GM12878 (cell line): ENCODE data around the gene TRPC3. TPM values are rescaled to one million over a fixed set of nuclear protein-coding genes. Genes with fewer than 3 reads are reported as not detected.

Experiments used
- ATAC-seq: fragments of 200-7000 bp; cut with Tn5 transposase; 3 replicates; pipeline ENCODE4 v1.9.1; 2020; ENCODE audit warnings: mild to moderate bottlenecking, moderate library complexity
- BruUV-seq: library from RNA; stranded (reverse); fragments of 400-500 nt; replicated peaks from 2 replicates; lab custom pipeline; 2021; lab: Mats Ljungman, UMichigan
- CTCF ChIA-PET: fragments of 300-600 bp; sonication (Branson Sonifier 250); formaldehyde crosslinking; extraction: SDS; loops from one replicate; lab custom pipeline; 2021; ENCODE audit warnings: inconsistent platforms; lab: Yijun Ruan, JAX
- POLR2A ChIA-PET: fragments of 350-600 bp; formaldehyde crosslinking; extraction: SDS; loops from one replicate; lab custom pipeline; 2021; ENCODE audit warnings: inconsistent platforms; lab: Charles Lee
- RAD21 ChIA-PET: fragments of 300-600 bp; sonication (Branson Sonifier 250); formaldehyde crosslinking; loops from one replicate; lab custom pipeline; 2023; ENCODE audit warnings: antibody characterized with exemption; ENCODE audit not compliant: unreplicated experiment; lab: Charles Lee
- SMC1A ChIA-PET: fragments of 300-600 bp; sonication (Branson Sonifier 250); formaldehyde crosslinking; loops from one replicate; lab custom pipeline; 2023; ENCODE audit not compliant: unreplicated experiment, uncharacterized antibody; lab: Charles Lee
- DNase-seq: peaks from one replicate; pipeline ENCODE4 v3.0.0-alpha.2; 2011; ENCODE audit warnings: low read depth, low spot score
- FAIRE-seq: peaks from 3 replicates; lab custom pipeline; 2011; peaks lifted over from hg19 to GRCh38; lab: Jason Lieb, UNC
- H2AFZ ChIP-seq: 2 replicates; pipeline ENCODE4 v1.6.0; 2011; ENCODE audit warnings: low read depth, low read length, control low read depth; ENCODE audit not compliant: control insufficient read depth
- H3K27ac ChIP-seq: 2 replicates; pipeline ENCODE4 v1.5.1; 2011; ENCODE audit warnings: control low read depth; ENCODE audit not compliant: control insufficient read depth, insufficient read depth
- H3K27me3 ChIP-seq, 2 experiments: replicated peaks in 1 of 2; 2 replicates each; pipeline versions ENCODE4 v1.6.0 to v1.6.1; 2011; ENCODE audit warnings: low read length in 1 of 2; ENCODE audit not compliant: control insufficient read depth in 2 of 2, insufficient read depth in 2 of 2
- H3K36me3 ChIP-seq, 2 experiments: 2 replicates each; pipeline ENCODE4 v1.5.1; 2011; ENCODE audit warnings: low read length in 1 of 2; ENCODE audit not compliant: control insufficient read depth in 2 of 2, insufficient read depth in 2 of 2
- H3K4me1 ChIP-seq: 2 replicates; pipeline ENCODE4 v1.6.1; 2011; ENCODE audit warnings: mild to moderate bottlenecking, low read length, moderate library complexity, mixed read lengths; ENCODE audit not compliant: control insufficient read depth, insufficient read depth
- H3K4me2 ChIP-seq: 2 replicates; pipeline ENCODE4 v1.6.0; 2011; ENCODE audit warnings: control low read depth; ENCODE audit not compliant: control insufficient read depth, insufficient read depth
- H3K4me3 ChIP-seq: fragments of 200-600 bp; sonication (generic); 2 replicates; pipeline ENCODE4 v1.5.1; 2016
- H3K79me2 ChIP-seq: 2 replicates; pipeline ENCODE4 v1.6.0; 2011; ENCODE audit warnings: low read length; ENCODE audit not compliant: control insufficient read depth, insufficient read depth
- H3K9ac ChIP-seq: 2 replicates; pipeline ENCODE4 v1.8.0; 2011; ENCODE audit warnings: low read length, control low read depth, mixed read lengths; ENCODE audit not compliant: control insufficient read depth, insufficient read depth
- H3K9me3 ChIP-seq: replicated peaks from 3 replicates; pipeline ENCODE4 v1.5.1; 2011; ENCODE audit warnings: mild to moderate bottlenecking, low read length; ENCODE audit not compliant: control insufficient read depth, insufficient read depth
- H4K20me1 ChIP-seq: 2 replicates; pipeline ENCODE4 v1.6.0; 2011; ENCODE audit not compliant: control insufficient read depth, insufficient read depth
- BCL3 ChIP-seq: IDR thresholded peaks from 2 replicates; pipeline ENCODE4 v1.6.1; 2011; ENCODE audit warnings: borderline replicate concordance, low read depth, mild to moderate bottlenecking, moderate library complexity, low read length; ENCODE audit not compliant: insufficient read depth, poor library complexity, severe bottlenecking
- CUX1 ChIP-seq: IDR thresholded peaks from 2 replicates; pipeline ENCODE4 v1.6.1; 2012; ENCODE audit warnings: improper control_type of control experiment, low read depth, low read length; ENCODE audit not compliant: insufficient replicate concordance
- EGR1 ChIP-seq, 2 experiments: IDR thresholded peaks; 1 replicate in 1 of 2; 2 replicates in 1 of 2; pipeline ENCODE4 v1.6.1; 2011 to 2012; ENCODE audit warnings: low read depth in 2 of 2, low read length in 2 of 2, borderline replicate concordance in 1 of 2, mild to moderate bottlenecking in 1 of 2, moderate library complexity in 1 of 2
- ELK1 ChIP-seq: IDR thresholded peaks from 2 replicates; pipeline ENCODE4 v1.6.1; 2012; ENCODE audit warnings: low read depth, low read length, improper control_type of control experiment
- HDAC6 ChIP-seq: fragments of 200-600 bp; sonication (generic); IDR thresholded peaks from one replicate; pipeline ENCODE4 v1.8.0; 2017; ENCODE audit warnings: antibody characterized with exemption; ENCODE audit not compliant: unreplicated experiment
- KLF5 ChIP-seq: fragments of 450-650 bp; IDR thresholded peaks from 2 replicates; pipeline ENCODE4 v1.6.1; 2014; ENCODE audit warnings: mild to moderate bottlenecking; ENCODE audit not compliant: partially characterized antibody
- NR2C1 ChIP-seq: fragments of 450-650 bp; IDR thresholded peaks from 2 replicates; pipeline ENCODE4 v1.6.1; 2017; ENCODE audit warnings: antibody characterized with exemption, mild to moderate bottlenecking, moderate library complexity
- SPI1 ChIP-seq: IDR thresholded peaks from 2 replicates; pipeline ENCODE4 v1.6.1; 2011; ENCODE audit warnings: low read depth, mild to moderate bottlenecking, low read length, moderate library complexity, borderline replicate concordance; ENCODE audit not compliant: insufficient read depth
- WGBS: methylation state at CpG from one replicate; pipeline ENCODE4 v1.1.6; 2016; ENCODE audit warnings: low lambda C conversion rate; ENCODE audit not compliant: insufficient replicate concordance, insufficient coverage; ENCODE audit errors: missing lambda C conversion rate; 5-methylcytosine and 5-hydroxymethylcytosine counted together
- in situ Hi-C: fragments of 300-500 bp; cut with MboI; formaldehyde crosslinking; loops from 9 replicates; pipeline ENCODE4 v1.14.3; 2018; ENCODE audit warnings: mixed read lengths
- intact Hi-C: fragments of 100-400 bp; cut with micrococcal nuclease; formaldehyde crosslinking; loops from one replicate; pipeline ENCODE4 v1.14.2; 2022; ENCODE audit not compliant: unreplicated experiment
- polyA plus RNA-seq, 11 experiments: library from polyadenylated mRNA; depleted of rRNA in 4 of 11; unstranded in 6 of 11; stranded (reverse) in 5 of 11; fragments of >200 nt; fragmentation: Nextera tagmentation in 4 of 11; fragmentation: Illumina TruSeq in 1 of 11; extraction: Ambion mirVana in 4 of 11; extraction: Trizol in 1 of 11; gene quantifications; 1 replicate in 1 of 11; 2 replicates in 10 of 11; pipeline versions ENCODE4 v1.2.1 to v1.2.3, GENCODE V29; 2011 to 2016; ENCODE audit warnings: inconsistent platforms in 2 of 11, missing spikeins in 2 of 11, low read depth in 1 of 11
- total RNA-seq, 4 experiments: library from RNA; depleted of rRNA in 3 of 4; stranded (reverse); fragments of >200 nt in 3 of 4; fragmentation: Illumina TruSeq in 1 of 4; extraction: Trizol in 1 of 4; gene quantifications; 2 replicates each; pipeline versions ENCODE4 v1.2.1 to v1.2.3, GENCODE V29; 2013 to 2021

The TRPC3 gene
- total and polyA plus RNA-seq, 10 of the 15 experiments (the other 5 are each of a cell fraction or from before 2014, with no cell fraction given), result not detected

- ChIA-PET POLR2A (no interaction called here), RAD21 (interaction anchor here (0.5 kb wide), 1 partner anchor 10 kb away, joined by 4 read pairs; no protein-coding TSS in a partner anchor), SMC1A (no interaction called here), CTCF (interaction anchor here (2.5 kb wide), 1 partner anchor 15 kb away, joined by 15 read pairs; no protein-coding TSS in a partner anchor)
- Histone ChIP-seq H3K27ac (no peak overlapping the region), H3K36me3 (no peaks in the 10 kb centered on the region), H2AFZ (no peak overlapping the region), H3K4me1 (no peaks in the 10 kb centered on the region), H3K4me3 (no peak overlapping the region), H3K4me2 (no peak overlapping the region), H3K27me3 (no peaks in the 10 kb centered on the region), H4K20me1 (no peaks in the 10 kb centered on the region), H3K9ac (no peak overlapping the region), H3K79me2 (no peaks in the 10 kb centered on the region), H3K9me3 (no peaks in the 10 kb centered on the region)
- FAIRE-seq (no peak), ATAC-seq (no peak), DNase-seq (no peak)
- no TSS peak for BruUV-seq
- 74% methylated on average over 2 of the region's 2 CpGs for WGBS
- no peak for TF ChIP-seq KLF5
- TF ChIP-seq ELK1, result no peak
- no peak for TF ChIP-seq NR2C1
- no peak for TF ChIP-seq SPI1
- TF ChIP-seq CUX1, result no peak
- no peak for TF ChIP-seq BCL3
- TF ChIP-seq EGR1 (IDR thresholded peaks at IDR 0.05; ENCODE audit: borderline replicate concordance in 1 of 2, low read depth in 2 of 2, low read length in 2 of 2), result no peak
- TF ChIP-seq HDAC6, result no peak
- in situ Hi-C loops (no loop called here), intact Hi-C loops (no loop called here)
Observed at GRCh38 chr4:121885115-121885514, 66.7 kb downstream of the TRPC3 start.
